HL-60 (cell line): Measurements from ENCODE around the gene LPXN.

Experiments used
- DNase-seq, 2 experiments: peaks; one replicate each; pipeline ENCODE4 v3.0.0-alpha.2; 2010 to 2020; ENCODE audit warnings: low read depth in 1 of 2, low spot score in 1 of 2
- H3K27ac ChIP-seq: fragments of 250-450 bp; sonication (Bioruptor Pico); replicated peaks from 2 replicates; pipeline ENCODE4 v1.5.1; 2020; ENCODE audit warnings: mild to moderate bottlenecking, moderate library complexity
- H3K27me3 ChIP-seq: fragments of 250-450 bp; sonication (Bioruptor Pico); 2 replicates; pipeline ENCODE4 v1.5.1; 2021; ENCODE audit warnings: mild to moderate bottlenecking, moderate library complexity; ENCODE audit not compliant: insufficient read depth, poor library complexity, severe bottlenecking
- H3K4me3 ChIP-seq: replicated peaks from 2 replicates; pipeline ENCODE4 v1.5.1; 2011; ENCODE audit warnings: mild to moderate bottlenecking, control low read depth, low read length; ENCODE audit not compliant: insufficient read depth
- GABPA ChIP-seq: IDR thresholded peaks from 2 replicates; pipeline ENCODE4 v1.6.1; 2012; ENCODE audit warnings: low read depth
- POLR2AphosphoS5 ChIP-seq: IDR thresholded peaks from 2 replicates; pipeline ENCODE4 v1.6.1; 2012; ENCODE audit warnings: low read depth
- REST ChIP-seq: IDR thresholded peaks from 2 replicates; pipeline ENCODE4 v1.6.1; 2012; ENCODE audit warnings: low read depth; ENCODE audit not compliant: insufficient replicate concordance
- SPI1 ChIP-seq: IDR thresholded peaks from 2 replicates; pipeline ENCODE4 v1.6.1; 2012; ENCODE audit warnings: low read depth, mild to moderate bottlenecking, borderline replicate concordance
- TF ChIP-seq, protein P1 (sequence below): IDR thresholded peaks from one replicate; pipeline ENCODE4 v1.5.1; 2011; ENCODE audit warnings: low read length, control low read depth, inconsistent platforms; ENCODE audit not compliant: insufficient read depth

The LPXN gene

DNA sequence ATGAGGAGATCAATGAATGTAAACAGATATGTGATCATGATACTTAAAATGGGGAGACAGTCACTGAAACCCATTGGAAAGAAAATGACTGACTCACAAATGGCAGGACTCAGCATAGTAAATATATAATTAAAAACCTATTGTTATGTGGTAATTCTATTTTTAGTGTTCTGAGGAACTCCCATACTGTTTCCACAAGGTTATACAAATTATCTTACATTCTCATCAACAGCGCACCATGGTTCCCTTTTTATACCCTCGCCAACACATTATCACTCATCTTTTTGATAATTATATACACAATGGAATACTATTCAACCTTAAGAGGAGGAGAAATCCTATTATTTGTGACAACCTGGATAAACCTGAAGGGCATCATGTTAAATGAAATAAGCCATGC, 84.8 kb downstream of the LPXN start:
- TF ChIP-seq GABPA (no peak), SPI1 (no peak)
- Histone ChIP-seq H3K4me3 (no peak overlapping the region), H3K27me3 (no peaks in the 10 kb centered on the region), H3K27ac (no peak overlapping the region)
- no peak for DNase-seq

DNA sequence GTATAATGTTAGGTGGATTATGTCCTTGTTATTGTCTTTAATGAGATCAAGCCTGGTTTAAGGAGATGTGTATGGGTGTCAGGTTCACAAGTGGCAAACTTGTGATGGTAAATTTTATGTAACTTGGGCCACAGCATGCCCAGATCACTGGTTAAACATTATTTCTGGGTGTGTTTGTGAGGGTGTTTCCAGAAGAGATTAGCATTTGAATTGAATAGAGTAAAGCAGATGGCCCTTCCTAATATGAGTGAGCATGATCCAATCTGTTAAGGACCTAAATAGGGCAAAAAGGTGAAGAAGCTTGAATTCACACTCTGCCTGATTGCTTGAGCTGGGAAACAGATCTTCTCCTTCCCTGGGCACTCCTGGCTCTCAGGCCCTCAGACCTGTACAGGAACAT, 88.5 kb downstream of the LPXN start:
- no peaks in the 10 kb centered on the region for H3K27me3 ChIP-seq
- DNase-seq, result no peak

DNA sequence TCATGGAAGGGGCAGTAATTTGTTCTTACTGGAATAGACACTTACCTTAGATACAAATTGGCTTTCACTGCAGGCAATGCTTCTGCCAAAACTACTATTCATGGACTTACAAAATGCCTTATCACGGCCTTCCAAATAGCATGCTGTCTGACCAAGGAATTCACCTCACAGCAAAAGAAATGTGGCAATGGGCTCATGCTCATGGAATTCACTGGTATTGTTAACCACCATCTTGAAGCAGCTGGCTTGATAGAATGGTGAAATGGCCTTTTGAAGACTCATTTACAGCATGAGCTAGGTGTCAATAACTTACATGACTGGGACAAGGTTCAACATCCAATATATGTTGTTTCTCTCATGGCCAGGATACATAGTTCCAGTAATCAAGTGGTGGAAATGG, 89.7 kb downstream of the LPXN start:
- TF ChIP-seq POLR2AphosphoS5 (no peak), REST (no peak), GABPA (no peak), SPI1 (no peak)
- TF ChIP-seq, protein P1, sequence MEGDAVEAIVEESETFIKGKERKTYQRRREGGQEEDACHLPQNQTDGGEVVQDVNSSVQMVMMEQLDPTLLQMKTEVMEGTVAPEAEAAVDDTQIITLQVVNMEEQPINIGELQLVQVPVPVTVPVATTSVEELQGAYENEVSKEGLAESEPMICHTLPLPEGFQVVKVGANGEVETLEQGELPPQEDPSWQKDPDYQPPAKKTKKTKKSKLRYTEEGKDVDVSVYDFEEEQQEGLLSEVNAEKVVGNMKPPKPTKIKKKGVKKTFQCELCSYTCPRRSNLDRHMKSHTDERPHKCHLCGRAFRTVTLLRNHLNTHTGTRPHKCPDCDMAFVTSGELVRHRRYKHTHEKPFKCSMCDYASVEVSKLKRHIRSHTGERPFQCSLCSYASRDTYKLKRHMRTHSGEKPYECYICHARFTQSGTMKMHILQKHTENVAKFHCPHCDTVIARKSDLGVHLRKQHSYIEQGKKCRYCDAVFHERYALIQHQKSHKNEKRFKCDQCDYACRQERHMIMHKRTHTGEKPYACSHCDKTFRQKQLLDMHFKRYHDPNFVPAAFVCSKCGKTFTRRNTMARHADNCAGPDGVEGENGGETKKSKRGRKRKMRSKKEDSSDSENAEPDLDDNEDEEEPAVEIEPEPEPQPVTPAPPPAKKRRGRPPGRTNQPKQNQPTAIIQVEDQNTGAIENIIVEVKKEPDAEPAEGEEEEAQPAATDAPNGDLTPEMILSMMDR, result no peak
- Histone ChIP-seq H3K4me3 (no peak overlapping the region), H3K27ac (no peak overlapping the region), H3K27me3 (no peaks in the 10 kb centered on the region)
- DNase-seq, result no peak

More for the DNA sequence above, 88.5 kb downstream of the LPXN start:
- Histone ChIP-seq H3K27ac (no peak overlapping the region), H3K4me3 (no peak overlapping the region)
- TF ChIP-seq SPI1, result no peak
- TF ChIP-seq, protein P1, result no peak
